HG03460 (cell line): ENCODE measurements around the gene CNMD.
"Not testable (repeated sequence)": the region's sequence is repeated elsewhere in the genome, so short reads cannot be mapped to it uniquely, and the experiment has no call there.

Experiments
- ATAC-seq: cut with Tn5 transposase; IDR thresholded peaks from one replicate; pipeline ENCODE4 v1.9.1; 2021; ENCODE audit not compliant: unreplicated experiment

The CNMD gene

GRCh38 chr13:52746141-52746540, 6.5 kb upstream of the CNMD start:
- ATAC-seq = no peak

- no peak for ATAC-seq
Measured at GRCh38 chr13:52744842-52745375, 5.3 kb upstream of the CNMD start.

GRCh38 chr13:52743988-52744387, 4.4 kb upstream of the CNMD start:
- ATAC-seq = no peak

GRCh38 chr13:52743569-52743968, 3.9 kb upstream of the CNMD start:
- no peak for ATAC-seq

GRCh38 chr13:52738719-52739467, 727 bp downstream of the CNMD start:
- ATAC-seq = no peak

GRCh38 chr13:52737965-52738364, 1.7 kb downstream of the CNMD start:
- no peak for ATAC-seq

- ATAC-seq = no peak
Measured at GRCh38 chr13:52737451-52737850, 2.2 kb downstream of the CNMD start.

- no peak for ATAC-seq
Measured at GRCh38 chr13:52736891-52737290, 2.7 kb downstream of the CNMD start.

- ATAC-seq = no peak
Measured at GRCh38 chr13:52734075-52734623, 5.5 kb downstream of the CNMD start.

- ATAC-seq = no peak
Measured at GRCh38 chr13:52726258-52726657, 13.4 kb downstream of the CNMD start.

GRCh38 chr13:52725302-52725701, 14.3 kb downstream of the CNMD start:
- ATAC-seq = no peak

- no peak for ATAC-seq
Measured at GRCh38 chr13:52723181-52723580, 16.4 kb downstream of the CNMD start.

- not testable (repeated sequence) for ATAC-seq
Measured at GRCh38 chr13:52721356-52721755, 18.3 kb downstream of the CNMD start.

- not testable (repeated sequence) for ATAC-seq
Measured at GRCh38 chr13:52720904-52721303, 18.7 kb downstream of the CNMD start.

- no peak for ATAC-seq
Measured at GRCh38 chr13:52713894-52714293, 25.7 kb downstream of the CNMD start.

GRCh38 chr13:52712385-52712784, 27.2 kb downstream of the CNMD start:
- no peak for ATAC-seq

GRCh38 chr13:52711286-52711685, 28.3 kb downstream of the CNMD start:
- ATAC-seq = no peak

GRCh38 chr13:52708266-52708665, 31.4 kb downstream of the CNMD start:
- not testable (repeated sequence) for ATAC-seq

- ATAC-seq = no peak
Measured at GRCh38 chr13:52707375-52707774, 32.2 kb downstream of the CNMD start.

GRCh38 chr13:52706081-52706480, 33.5 kb downstream of the CNMD start:
- ATAC-seq = no peak

- no peak for ATAC-seq
Measured at GRCh38 chr13:52703482-52703881, 36.1 kb downstream of the CNMD start.

- ATAC-seq = no peak
Measured at GRCh38 chr13:52701728-52702465, 37.7 kb downstream of the CNMD start.
